Right atrium auricular region (tissue), 2 donors: Measurements from ENCODE around the gene WNK1. TPM values are rescaled to one million over a fixed set of nuclear protein-coding genes. Genes with fewer than 3 reads are reported as not detected.

Experiments
- DNase-seq: peaks from one replicate; pipeline ENCODE4 v3.0.0-alpha.2; 2019; ENCODE audit warnings: low spot score
- H3K27ac ChIP-seq, 2 donors: fragments of 200-600 bp; sonication (generic); 1 replicate in 1 of 2; 2 replicates in 1 of 2; pipeline ENCODE4 v1.5.1; 2016 to 2019
- H3K27me3 ChIP-seq, 2 donors: fragments of 200-600 bp; sonication (generic); one replicate each; pipeline versions ENCODE4 v1.5.1 to v1.6.0; 2017 to 2019
- H3K36me3 ChIP-seq: fragments of 200-600 bp; sonication (generic); one replicate; pipeline ENCODE4 v1.5.1; 2016
- H3K4me1 ChIP-seq, 2 donors: fragments of 200-600 bp; sonication (generic); one replicate each; pipeline versions ENCODE4 v1.5.1 to v1.6.0; 2017 to 2019
- H3K4me3 ChIP-seq, 2 donors: fragments of 200-600 bp; sonication (generic); 1 replicate in 1 of 2; 2 replicates in 1 of 2; pipeline ENCODE4 v1.5.1; 2017 to 2019; ENCODE audit warnings: mild to moderate bottlenecking in 1 of 2, moderate library complexity in 1 of 2
- H3K9me3 ChIP-seq, 2 donors: fragments of 200-600 bp; sonication (generic); one replicate each; pipeline ENCODE4 v1.5.1; 2019
- CTCF ChIP-seq, 2 donors: fragments of 200-600 bp; sonication (generic); IDR thresholded peaks; one replicate each; pipeline ENCODE4 v1.5.1; 2019; ENCODE audit warnings: antibody characterized with exemption in 2 of 2
- total RNA-seq, 2 donors: library from RNA; depleted of rRNA; stranded (reverse); fragments of >200 nt; gene quantifications; one replicate each; pipeline ENCODE4 v1.1.0, GENCODE V29; 2016

The WNK1 gene
- total RNA-seq, 2 donors from 2014 or later, result 195 to 215 TPM

- Histone ChIP-seq H3K4me1 (peaks cover 0 to 15% of the 10 kb centered on the region in 2 donors), H3K9me3 (no peaks in the 10 kb centered on the region), H3K27ac (peak overlapping the region in 1 of 2 donors; percentile 28), H3K36me3 (peaks cover 6% of the 10 kb centered on the region), H3K4me3 (no peak overlapping the region), H3K27me3 (no peaks in the 10 kb centered on the region)
- no peak for DNase-seq
- TF ChIP-seq CTCF (IDR thresholded peaks at IDR 0.05), result no peak
Measured at GRCh38 chr12:946212-946611, 193.8 kb downstream of the WNK1 start.

- TF ChIP-seq CTCF (IDR thresholded peaks at IDR 0.05), result no peak
- H3K4me1 ChIP-seq, result peaks cover 0 to 15% of the 10 kb centered on the region in 2 donors
- H3K4me3 ChIP-seq, result no peak overlapping the region
- peak overlapping the region in 1 of 2 donors; percentile 28 for H3K27ac ChIP-seq
- no peak for DNase-seq
- H3K36me3 ChIP-seq, result peaks cover 6% of the 10 kb centered on the region
- no peaks in the 10 kb centered on the region for H3K27me3 ChIP-seq
- H3K9me3 ChIP-seq, result no peaks in the 10 kb centered on the region
Measured at GRCh38 chr12:946631-947030, 194.3 kb downstream of the WNK1 start.

GRCh38 chr12:948238-948637 lies 195.9 kb downstream of the WNK1 start:
- peaks cover 0 to 15% of the 10 kb centered on the region in 2 donors for H3K4me1 ChIP-seq
- peak overlapping the region in 1 of 2 donors; percentile 86 for H3K4me3 ChIP-seq
- H3K27me3 ChIP-seq, result no peaks in the 10 kb centered on the region
- no peaks in the 10 kb centered on the region for H3K9me3 ChIP-seq
- H3K36me3 ChIP-seq, result peaks cover 6% of the 10 kb centered on the region
- peak overlapping the region; percentile 88 to 93 for H3K27ac ChIP-seq
- no peak for TF ChIP-seq CTCF (IDR thresholded peaks at IDR 0.05)
- no peak for DNase-seq

- Histone ChIP-seq H3K4me1 (peaks cover 0 to 15% of the 10 kb centered on the region in 2 donors), H3K27ac (peak within 1 kb of the TSS; percentile 88 to 93), H3K9me3 (no peaks in the 10 kb centered on the region), H3K27me3 (no peaks in the 10 kb centered on the region), H3K36me3 (no peaks in the 10 kb centered on the region), H3K4me3 (peak within 1 kb of the TSS; percentile 49 to 86)
- peak; percentile 99 for TF ChIP-seq CTCF (IDR thresholded peaks at IDR 0.05)
- DNase-seq, result peak; percentile 96
Measured at GRCh38 chr12:949453-950191, 197.2 kb downstream of the WNK1 start, which contains the start of gene RAD52. TSS of gene RAD52 (minus strand) at chr12:949694. CDS start at chr12:933058, 16,636 bp downstream.

GRCh38 chr12:951176-951575 lies 198.8 kb downstream of the WNK1 start:
- no peak for TF ChIP-seq CTCF (IDR thresholded peaks at IDR 0.05)
- Histone ChIP-seq H3K4me1 (peaks cover 0 to 11% of the 10 kb centered on the region in 2 donors), H3K27me3 (no peaks in the 10 kb centered on the region), H3K36me3 (no peaks in the 10 kb centered on the region), H3K4me3 (no peak overlapping the region), H3K9me3 (no peaks in the 10 kb centered on the region), H3K27ac (no peak overlapping the region)
- no peak for DNase-seq
